Ovary (tissue), 3 donors: ENCODE measurements around the gene NYAP2.

Experiments used
- POLR2A ChIP-seq: fragments of 450-650 bp; IDR thresholded peaks from one replicate; pipeline ENCODE4 v1.6.1; 2017; ENCODE audit warnings: antibody characterized with exemption, mild to moderate bottlenecking, moderate library complexity
- TF ChIP-seq, protein P1 (sequence below), 3 donors: fragments of 450-650 bp in 2 of 3; fragments of 200-600 bp in 1 of 3; IDR thresholded peaks; one replicate each; pipeline versions ENCODE4 v1.5.1 to v1.8.0; 2016 to 2022; ENCODE audit warnings: antibody characterized with exemption in 3 of 3, mild to moderate bottlenecking in 1 of 3
- donor health status: DM: no; HTN: no; CAD: no.

DNA sequence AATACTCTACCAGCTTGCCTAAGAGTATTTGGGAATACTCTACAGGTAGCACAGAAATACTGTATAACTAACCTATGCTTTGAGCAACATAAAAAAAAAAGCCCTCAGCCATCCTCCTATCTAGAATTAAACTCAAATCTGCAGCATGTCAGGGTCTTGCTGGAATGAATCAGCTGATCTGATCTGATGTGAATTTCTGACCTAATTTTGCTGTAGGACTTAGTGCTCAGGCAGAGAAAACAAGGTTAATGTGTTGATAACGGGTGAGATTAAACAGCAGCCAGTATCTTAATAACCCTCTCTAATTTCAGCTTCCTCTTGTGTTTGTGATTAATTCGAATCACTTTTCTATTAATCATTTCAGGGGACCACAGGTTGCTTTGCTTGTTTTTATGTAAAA is 16.3 kb downstream of the NYAP2 start:
- no peak for TF ChIP-seq POLR2A
- TF ChIP-seq, protein P1, sequence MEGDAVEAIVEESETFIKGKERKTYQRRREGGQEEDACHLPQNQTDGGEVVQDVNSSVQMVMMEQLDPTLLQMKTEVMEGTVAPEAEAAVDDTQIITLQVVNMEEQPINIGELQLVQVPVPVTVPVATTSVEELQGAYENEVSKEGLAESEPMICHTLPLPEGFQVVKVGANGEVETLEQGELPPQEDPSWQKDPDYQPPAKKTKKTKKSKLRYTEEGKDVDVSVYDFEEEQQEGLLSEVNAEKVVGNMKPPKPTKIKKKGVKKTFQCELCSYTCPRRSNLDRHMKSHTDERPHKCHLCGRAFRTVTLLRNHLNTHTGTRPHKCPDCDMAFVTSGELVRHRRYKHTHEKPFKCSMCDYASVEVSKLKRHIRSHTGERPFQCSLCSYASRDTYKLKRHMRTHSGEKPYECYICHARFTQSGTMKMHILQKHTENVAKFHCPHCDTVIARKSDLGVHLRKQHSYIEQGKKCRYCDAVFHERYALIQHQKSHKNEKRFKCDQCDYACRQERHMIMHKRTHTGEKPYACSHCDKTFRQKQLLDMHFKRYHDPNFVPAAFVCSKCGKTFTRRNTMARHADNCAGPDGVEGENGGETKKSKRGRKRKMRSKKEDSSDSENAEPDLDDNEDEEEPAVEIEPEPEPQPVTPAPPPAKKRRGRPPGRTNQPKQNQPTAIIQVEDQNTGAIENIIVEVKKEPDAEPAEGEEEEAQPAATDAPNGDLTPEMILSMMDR (IDR thresholded peaks at IDR 0.05) = no peak
